GM23338 (cell line): Measurements from ENCODE around the gene PAIP1. TPM values are rescaled to one million over a fixed set of nuclear protein-coding genes. Genes with fewer than 3 reads are reported as not detected.
"Not testable (repeated sequence)": the region's sequence is repeated elsewhere in the genome, so short reads cannot be mapped to it uniquely, and the experiment has no call there.

Experiments used
- ATAC-seq: fragments of 200-7000 bp; cut with Tn5 transposase; 3 replicates; pipeline ENCODE4 v1.9.1; 2020
- DNase-seq: peaks from one replicate; pipeline ENCODE4 v3.0.0-alpha.2; 2015; ENCODE audit warnings: low spot score
- H2AFZ ChIP-seq: fragments of 200-600 bp; sonication (generic); 2 replicates; pipeline ENCODE4 v1.8.0; 2016; ENCODE audit warnings: antibody characterized with exemption, mild to moderate bottlenecking, moderate library complexity
- H3F3A ChIP-seq: fragments of 200-600 bp; sonication (generic); replicated peaks from 2 replicates; pipeline ENCODE4 v1.8.0; 2017; ENCODE audit warnings: antibody characterized with exemption, mixed run types, low read depth
- H3K27ac ChIP-seq: fragments of 200-600 bp; sonication (generic); 2 replicates; pipeline ENCODE4 v1.6.1; 2016; ENCODE audit warnings: low read depth
- H3K27me3 ChIP-seq: fragments of 200-600 bp; sonication (generic); 2 replicates; pipeline ENCODE4 v1.8.0; 2016; ENCODE audit warnings: mild to moderate bottlenecking, mixed run types, moderate library complexity; ENCODE audit not compliant: insufficient read depth
- H3K36me3 ChIP-seq: fragments of 200-600 bp; sonication (generic); 2 replicates; pipeline ENCODE4 v1.8.0; 2016; ENCODE audit warnings: mild to moderate bottlenecking; ENCODE audit not compliant: insufficient read depth
- H3K4me1 ChIP-seq: fragments of 200-600 bp; sonication (generic); 2 replicates; pipeline ENCODE4 v1.8.0; 2016; ENCODE audit warnings: mild to moderate bottlenecking, moderate library complexity; ENCODE audit not compliant: insufficient read depth
- H3K4me2 ChIP-seq: fragments of 200-600 bp; sonication (generic); 2 replicates; pipeline ENCODE4 v1.7.1; 2017; ENCODE audit warnings: mixed run types
- H3K4me3 ChIP-seq: fragments of 200-600 bp; sonication (generic); 2 replicates; pipeline ENCODE4 v1.6.1; 2016; ENCODE audit warnings: mixed run types
- H3K79me2 ChIP-seq: fragments of 200-600 bp; sonication (generic); replicated peaks from 2 replicates; pipeline ENCODE4 v1.8.0; 2017; ENCODE audit warnings: mild to moderate bottlenecking; ENCODE audit not compliant: insufficient read depth
- H3K9me2 ChIP-seq: fragments of 200-600 bp; sonication (generic); 2 replicates; pipeline ENCODE4 v1.8.0; 2017; ENCODE audit not compliant: insufficient read depth
- H4K20me1 ChIP-seq: fragments of 200-600 bp; sonication (generic); replicated peaks from 2 replicates; pipeline ENCODE4 v1.8.0; 2017; ENCODE audit warnings: mild to moderate bottlenecking; ENCODE audit not compliant: insufficient read depth
- H3K27ac Mint-ChIP-seq: 2 replicates; pipeline ENCODE4 v1.8.0; 2020; ENCODE audit warnings: inconsistent platforms, mild to moderate bottlenecking, moderate library complexity, mixed read lengths
- H3K27me3 Mint-ChIP-seq: 3 replicates; pipeline ENCODE4 v1.8.0; 2022; ENCODE audit warnings: low read depth, mild to moderate bottlenecking, moderate library complexity, mixed read lengths, inconsistent platforms; ENCODE audit not compliant: insufficient read depth, poor library complexity
- H3K36me3 Mint-ChIP-seq: 3 replicates; pipeline ENCODE4 v1.8.0; 2021; ENCODE audit warnings: low read depth, mild to moderate bottlenecking, inconsistent platforms, moderate library complexity, mixed read lengths
- H3K4me1 Mint-ChIP-seq: 3 replicates; pipeline ENCODE4 v1.8.0; 2020; ENCODE audit warnings: mild to moderate bottlenecking, inconsistent platforms, mixed read lengths
- H3K4me3 Mint-ChIP-seq: 3 replicates; pipeline ENCODE4 v1.8.0; 2021; ENCODE audit warnings: moderate library complexity, mild to moderate bottlenecking, inconsistent platforms, mixed read lengths
- H3K9me3 Mint-ChIP-seq: 3 replicates; pipeline ENCODE4 v1.8.0; 2020; ENCODE audit warnings: moderate library complexity, mild to moderate bottlenecking, inconsistent platforms, mixed read lengths
- CREB1 ChIP-seq: fragments of 250-450 bp; sonication (Bioruptor Pico); IDR thresholded peaks from 2 replicates; pipeline ENCODE4 v1.5.0; 2020; ENCODE audit warnings: low read depth, mild to moderate bottlenecking, moderate library complexity
- EZH2phosphoT487 ChIP-seq: fragments of 200-600 bp; sonication (generic); IDR thresholded peaks from one replicate; pipeline ENCODE4 v1.8.1; 2018; ENCODE audit warnings: antibody characterized with exemption; ENCODE audit not compliant: unreplicated experiment
- NANOG ChIP-seq: IDR thresholded peaks from 2 replicates; pipeline ENCODE4 v1.6.1; 2016; ENCODE audit warnings: antibody characterized with exemption, borderline replicate concordance
- POLR2AphosphoS5 ChIP-seq: IDR thresholded peaks from 2 replicates; pipeline ENCODE4 v1.6.1; 2016; ENCODE audit warnings: antibody characterized with exemption, low read depth
- STAT1 ChIP-seq: IDR thresholded peaks from one replicate; pipeline ENCODE4 v1.6.1; 2016; ENCODE audit warnings: antibody characterized with exemption; ENCODE audit not compliant: unreplicated experiment
- ZNF114 ChIP-seq: fragments of 250-450 bp; sonication (Bioruptor Pico); IDR thresholded peaks from 2 replicates; pipeline ENCODE4 v1.5.0; 2020; ENCODE audit warnings: mild to moderate bottlenecking, moderate library complexity
- ZNF331 ChIP-seq: fragments of 250-450 bp; sonication (Bioruptor Pico); IDR thresholded peaks from 2 replicates; pipeline ENCODE4 v1.5.0; 2020; ENCODE audit warnings: low read depth, mild to moderate bottlenecking, moderate library complexity
- polyA plus RNA-seq: library from polyadenylated mRNA; unstranded; fragments of >200 nt; fragmentation: Nextera tagmentation; extraction: Ambion mirVana; gene quantifications from 2 replicates; pipeline ENCODE4 v1.2.1, GENCODE V29; 2016
- total RNA-seq: library from RNA; depleted of rRNA; stranded (reverse); fragments of >200 nt; shearing (Covaris generic); gene quantifications from 2 replicates; pipeline ENCODE4 v1.2.3, GENCODE V29; 2014

The PAIP1 gene
- total and polyA plus RNA-seq, 2 experiments from 2014 or later, result 108 to 140 TPM

DNA sequence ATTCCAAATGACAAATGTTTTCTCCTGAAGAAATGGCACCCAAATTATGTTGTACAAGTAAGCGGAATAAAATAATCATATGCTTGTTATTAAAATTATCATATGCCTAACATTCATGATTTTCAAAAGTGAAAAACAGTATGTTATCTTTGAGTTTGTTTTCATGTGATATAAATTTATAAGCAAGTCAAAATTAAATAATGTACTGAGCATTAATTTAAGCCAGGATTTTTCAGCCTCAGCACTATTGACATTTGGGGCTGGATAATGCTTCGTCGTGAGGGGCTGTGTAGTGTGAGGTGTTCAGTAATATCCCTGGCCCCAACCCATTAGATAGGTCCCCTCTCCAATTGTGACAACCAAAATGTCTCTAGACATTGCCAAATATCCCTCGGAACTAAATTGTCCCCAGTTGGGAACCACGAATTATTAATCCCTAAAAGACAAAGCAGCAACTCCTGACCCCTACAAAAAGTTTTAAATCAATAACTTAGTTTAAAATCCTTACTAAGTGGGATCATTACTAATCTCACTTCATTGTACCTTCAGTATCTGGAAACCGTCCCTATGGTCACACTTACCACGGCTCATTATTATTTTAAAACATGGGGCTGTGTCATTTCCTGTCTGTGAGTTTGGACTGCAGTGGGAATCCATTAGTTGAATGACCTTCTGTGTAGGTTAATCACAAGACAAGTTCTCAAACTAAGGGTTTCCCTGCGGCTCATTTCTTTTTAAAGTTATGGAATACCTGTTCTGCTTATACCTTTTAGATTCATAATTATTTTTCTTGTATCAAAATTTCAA, 44.8 kb upstream of the PAIP1 start:
- H3K36me3 Mint-ChIP-seq, result no peaks in the 10 kb centered on the region; the same call in 2 of the 3 replicates
- TF ChIP-seq POLR2AphosphoS5, result no peak
- no peak for TF ChIP-seq ZNF114 (CRISPR knock-in tag)
- TF ChIP-seq STAT1, result no peak
- TF ChIP-seq EZH2phosphoT487, result no peak
- no peak for TF ChIP-seq CREB1 (CRISPR knock-in tag)
- no peak for TF ChIP-seq ZNF331 (CRISPR knock-in tag)
- Histone ChIP-seq H3K4me1 (peaks cover 23% of the 10 kb centered on the region), H3K27ac (no peak overlapping the region), H2AFZ (no peak overlapping the region), H3K79me2 (no peaks in the 10 kb centered on the region; the same call in 1 of the 2 replicates), H3K27me3 (peaks cover 13% of the 10 kb centered on the region), H3K36me3 (no peaks in the 10 kb centered on the region), H3K9me2 (no peaks in the 10 kb centered on the region), H3K4me2 (peak overlapping the region; percentile 90), H3K4me3 (peak overlapping the region; percentile 70), H3F3A (no peaks in the 10 kb centered on the region), H4K20me1 (no peaks in the 10 kb centered on the region)
- H3K9me3 Mint-ChIP-seq, result no peaks in the 10 kb centered on the region; the same call in 2 of the 3 replicates
- H3K27ac Mint-ChIP-seq, result no peak overlapping the region
- peaks cover 14% of the 10 kb centered on the region for H3K27me3 Mint-ChIP-seq
- ATAC-seq, result no peak
- H3K4me3 Mint-ChIP-seq, result peak overlapping the region; percentile 74
- no peak for DNase-seq
- H3K4me1 Mint-ChIP-seq, result peaks cover 33% of the 10 kb centered on the region

DNA sequence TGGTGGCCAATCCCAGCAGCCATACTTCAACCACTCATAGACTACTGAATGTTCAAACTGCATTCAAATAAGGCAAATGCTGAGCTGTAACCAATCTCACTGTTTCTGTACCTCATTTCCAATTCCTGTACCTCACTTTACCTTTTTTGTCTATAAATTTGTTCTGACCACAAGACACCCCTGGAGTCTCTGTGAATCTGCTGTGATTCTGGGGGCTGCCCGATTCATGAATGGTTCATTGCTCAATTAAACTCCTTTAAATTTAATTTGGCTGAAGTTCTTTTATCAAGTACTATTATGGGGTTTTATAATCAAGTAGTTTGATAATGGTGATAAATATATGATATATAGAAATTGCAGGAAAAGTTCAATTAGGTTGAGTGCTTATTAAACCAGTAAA, 42.0 kb upstream of the PAIP1 start:
- ATAC-seq, H3K9me2 ChIP-seq, H3K27me3 ChIP-seq, H3K4me2 ChIP-seq, H4K20me1 ChIP-seq, H3K9me3 Mint-ChIP-seq, H3K27ac Mint-ChIP-seq, H3K27ac ChIP-seq, H3K36me3 ChIP-seq, DNase-seq, H3F3A ChIP-seq, H3K79me2 ChIP-seq, H3K36me3 Mint-ChIP-seq, H3K4me3 ChIP-seq, H3K4me3 Mint-ChIP-seq, H2AFZ ChIP-seq: not testable (repeated sequence)
- peaks cover 32% of the 10 kb centered on the region for H3K4me1 Mint-ChIP-seq
- peaks cover 11% of the 10 kb centered on the region for H3K27me3 Mint-ChIP-seq
- peaks cover 23% of the 10 kb centered on the region for H3K4me1 ChIP-seq

DNA sequence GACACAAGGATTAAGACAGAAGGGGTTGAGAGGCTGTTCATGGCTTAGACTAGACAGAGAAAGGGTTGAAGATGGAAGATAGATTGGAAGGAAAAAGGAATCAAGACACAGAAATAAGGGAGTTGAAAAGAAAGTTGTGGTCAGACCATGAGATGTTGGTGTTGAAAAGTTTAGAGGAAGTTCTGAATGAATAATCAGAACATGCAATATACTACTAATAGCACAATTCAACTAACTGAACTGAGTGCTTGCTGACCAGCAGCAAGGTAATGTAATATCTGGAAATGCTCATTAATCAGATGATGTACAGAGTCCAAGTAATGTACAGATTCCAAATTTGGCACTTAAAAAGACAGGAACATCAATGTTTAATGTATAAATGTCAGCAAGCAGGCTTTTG, 35.5 kb upstream of the PAIP1 start:
- Histone ChIP-seq H3K79me2 (no peaks in the 10 kb centered on the region), H3K36me3 (no peaks in the 10 kb centered on the region), H3K4me2 (no peak overlapping the region), H4K20me1 (no peaks in the 10 kb centered on the region), H3K27me3 (no peaks in the 10 kb centered on the region), H3K4me1 (peaks cover 12% of the 10 kb centered on the region), H3K27ac (no peak overlapping the region), H2AFZ (no peak overlapping the region), H3F3A (no peaks in the 10 kb centered on the region), H3K9me2 (peaks cover 7% of the 10 kb centered on the region; the same call in 1 of the 2 replicates), H3K4me3 (no peak overlapping the region)
- Mint-ChIP-seq H3K4me3 (no peak overlapping the region), H3K4me1 (peaks cover 10% of the 10 kb centered on the region), H3K36me3 (no peaks in the 10 kb centered on the region), H3K27ac (no peak overlapping the region), H3K9me3 (no peaks in the 10 kb centered on the region), H3K27me3 (peaks cover 3% of the 10 kb centered on the region)
- TF ChIP-seq ZNF114 (CRISPR knock-in tag) (no peak), ZNF331 (CRISPR knock-in tag) (no peak), POLR2AphosphoS5 (no peak), NANOG (no peak), EZH2phosphoT487 (no peak)
- DNase-seq (no peak), ATAC-seq (no peak)
